ENCODE results near the gene GATA5. TPM values are rescaled to one million over a fixed set of nuclear protein-coding genes. Genes with fewer than 3 reads are reported as not detected.

The GATA5 gene
- total and polyA plus RNA-seq, 8 donors: 3.1 to 16.4 (median 9.3) TPM; not detected in 1

GRCh38 chr20:62474604-62475026 lies 1.2 kb downstream of the GATA5 start:
- DNase-seq: no peak
- no peaks in the 10 kb centered on the region for H3K9me3 ChIP-seq
- TF ChIP-seq POLR2A (IDR thresholded peaks at IDR 0.05): no peak
- no peak for TF ChIP-seq POLR2AphosphoS5 (IDR thresholded peaks at IDR 0.05)
- TF ChIP-seq EP300 (IDR thresholded peaks at IDR 0.05): no peak
- TF ChIP-seq CTCF (IDR thresholded peaks at IDR 0.05): no peak
- H3K27ac ChIP-seq: peak overlapping the region; percentile 83 to 92 (median 84)
- no peaks in the 10 kb centered on the region for H3K36me3 ChIP-seq
- intact Hi-C loops (cut with DNase I; ENCODE audit: low total_unique reads): no loop called here
- peak overlapping the region; percentile 48 to 59 (median 52) for H3K4me3 ChIP-seq
- WGBS, 5 donors: 5 to 14% (median 9%) methylated on average over 24 to 25 of the region's 25 CpGs
- H3K4me1 ChIP-seq: peaks cover 13 to 56% (median 50%) of the 10 kb centered on the region in 4 donors
- H3K27me3 ChIP-seq: peaks cover 12 to 90% (median 40%) of the 10 kb centered on the region in 3 donors

GRCh38 chr20:62473717-62474603 lies 1.8 kb downstream of the GATA5 start:
- H3K27ac ChIP-seq: peak overlapping the region; percentile 83 to 92 (median 84)
- no peaks in the 10 kb centered on the region for H3K9me3 ChIP-seq
- peaks cover 13 to 56% (median 52%) of the 10 kb centered on the region in 4 donors for H3K4me1 ChIP-seq
- DNase-seq: no peak
- peaks cover 12 to 90% (median 40%) of the 10 kb centered on the region in 3 donors for H3K27me3 ChIP-seq
- WGBS, 5 donors: 9 to 31% (median 17%) methylated on average over 29 to 52 of the region's 52 CpGs
- peak overlapping the region; percentile 48 to 59 (median 52) for H3K4me3 ChIP-seq
- H3K36me3 ChIP-seq: no peaks in the 10 kb centered on the region
- TF ChIP-seq POLR2AphosphoS5 (IDR thresholded peaks at IDR 0.05): no peak
- TF ChIP-seq EP300 (IDR thresholded peaks at IDR 0.05): no peak
- no peak for TF ChIP-seq CTCF (IDR thresholded peaks at IDR 0.05)
- TF ChIP-seq POLR2A (IDR thresholded peaks at IDR 0.05): no peak
- intact Hi-C loops (cut with DNase I; ENCODE audit: low total_unique reads): no loop called here

GRCh38 chr20:62472941-62473585 lies 2.7 kb downstream of the GATA5 start:
- peak in 1 of 2 donors; percentile 53 for DNase-seq
- intact Hi-C loops (cut with DNase I; ENCODE audit: low total_unique reads): no loop called here
- peak overlapping the region; percentile 48 to 59 (median 52) for H3K4me3 ChIP-seq
- peak overlapping the region; percentile 83 to 92 (median 84) for H3K27ac ChIP-seq
- peaks cover 13 to 56% (median 51%) of the 10 kb centered on the region in 4 donors for H3K4me1 ChIP-seq
- TF ChIP-seq POLR2AphosphoS5 (IDR thresholded peaks at IDR 0.05) (no peak), POLR2A (IDR thresholded peaks at IDR 0.05) (no peak), CTCF (IDR thresholded peaks at IDR 0.05) (no peak), EP300 (IDR thresholded peaks at IDR 0.05) (no peak)
- 25 to 40% (median 36%) methylated on average over 4 to 30 of the region's 30 CpGs for WGBS, 5 donors
- peaks cover 12 to 90% (median 38%) of the 10 kb centered on the region in 3 donors for H3K27me3 ChIP-seq
- no peaks in the 10 kb centered on the region for H3K36me3 ChIP-seq
- no peaks in the 10 kb centered on the region for H3K9me3 ChIP-seq

All from stomach (tissue), 9 donors.